Left lung (tissue), 10 donors: ENCODE data around the gene KCNB1. TPM values are rescaled to one million over a fixed set of nuclear protein-coding genes. Genes with fewer than 3 reads are reported as not detected.

ENCODE experiments used
- ATAC-seq: fragments of 200-7000 bp; cut with Tn5 transposase; one replicate; pipeline ENCODE4 v1.9.1; 2020; ENCODE audit warnings: moderate library complexity
- DNase-seq, 4 donors: peaks; one replicate each; pipeline ENCODE4 v3.0.0-alpha.2; 2013 to 2020
- H3K27ac ChIP-seq, 2 donors: fragments of 200-600 bp; sonication (generic) in 1 of 2; one replicate each; pipeline versions ENCODE4 v1.5.0 to v1.8.0; 2020 to 2021
- H3K27me3 ChIP-seq, 2 donors: fragments of 200-600 bp; sonication (generic) in 1 of 2; one replicate each; pipeline versions ENCODE4 v1.5.0 to v1.8.0; 2020 to 2021
- H3K36me3 ChIP-seq, 2 donors: fragments of 200-600 bp; sonication (generic) in 1 of 2; one replicate each; pipeline versions ENCODE4 v1.5.0 to v1.8.0; 2020 to 2021
- H3K4me1 ChIP-seq, 2 donors: fragments of 200-600 bp; one replicate each; pipeline ENCODE4 v1.8.0; 2021
- H3K4me3 ChIP-seq, 2 donors: fragments of 200-600 bp; sonication (generic) in 1 of 2; one replicate each; pipeline versions ENCODE4 v1.5.0 to v1.8.0; 2020 to 2021; ENCODE audit warnings: mild to moderate bottlenecking in 1 of 2
- H3K9me3 ChIP-seq, 2 donors: fragments of 200-600 bp; sonication (generic) in 1 of 2; one replicate each; pipeline versions ENCODE4 v1.5.0 to v1.8.0; 2020 to 2021
- CTCF ChIP-seq, 2 donors: fragments of 200-600 bp; sonication (generic) in 1 of 2; IDR thresholded peaks; one replicate each; pipeline versions ENCODE4 v1.5.0 to v1.8.0; 2021; ENCODE audit warnings: antibody characterized with exemption in 2 of 2
- intact Hi-C, 2 donors: fragments of 100-400 bp; cut with DNase I; formaldehyde crosslinking; loops; one replicate each; pipeline versions ENCODE4 v1.11.2 to v1.14.2; 2022
- polyA plus RNA-seq, 6 donors: library from polyadenylated mRNA; unstranded; fragments of 120-200 nt; gene quantifications; one replicate each; pipeline ENCODE4 v1.2.1, GENCODE V29; 2013; ENCODE audit not compliant: insufficient read length in 6 of 6
- total RNA-seq, 2 donors: library from RNA; stranded (reverse); fragmentation: NEBNext Ultra II Directional; extraction: Animal tissue kit (Norgen Biotek cat#: 25700); gene quantifications; one replicate each; pipeline ENCODE4 v1.2.1, GENCODE V29; 2021
- donor health status: DM: no; HTN: yes; CAD: no.
- donor health status: DM: no; HTN: no; CAD: no.

Gene KCNB1
- total and polyA plus RNA-seq, 8 donors, result 0.26 to 1.2 (median 0.44) TPM

GRCh38 chr20:49479785-49480184 is 2.7 kb downstream of the KCNB1 start:
- Histone ChIP-seq H3K27me3 (peaks cover 26 to 93% of the 10 kb centered on the region in 2 donors), H3K4me1 (peaks cover 0 to 18% of the 10 kb centered on the region in 2 donors), H3K27ac (no peak overlapping the region), H3K4me3 (no peak overlapping the region), H3K9me3 (no peaks in the 10 kb centered on the region), H3K36me3 (no peaks in the 10 kb centered on the region)
- TF ChIP-seq CTCF (IDR thresholded peaks at IDR 0.05), result no peak
- DNase-seq (no peak), ATAC-seq (no peak)
- intact Hi-C loops, result loop anchor here in 1 of 2 donors (10.0 kb wide), 1 partner anchor 145 kb away; no protein-coding TSS in a partner anchor

GRCh38 chr20:49478754-49479689 is 3.4 kb downstream of the KCNB1 start:
- Histone ChIP-seq H3K27ac (no peak overlapping the region), H3K4me3 (no peak overlapping the region), H3K36me3 (no peaks in the 10 kb centered on the region), H3K9me3 (no peaks in the 10 kb centered on the region), H3K27me3 (peaks cover 19 to 85% of the 10 kb centered on the region in 2 donors), H3K4me1 (peaks cover 0 to 11% of the 10 kb centered on the region in 2 donors)
- DNase-seq (no peak), ATAC-seq (no peak)
- intact Hi-C loops, result no loop called here
- TF ChIP-seq CTCF (IDR thresholded peaks at IDR 0.05), result no peak

- no peaks in the 10 kb centered on the region for H3K9me3 ChIP-seq
- H3K4me3 ChIP-seq, result no peak overlapping the region
- H3K36me3 ChIP-seq, result no peaks in the 10 kb centered on the region
- peaks cover 0 to 7% of the 10 kb centered on the region in 2 donors for H3K4me1 ChIP-seq
- intact Hi-C loops, result no loop called here
- H3K27ac ChIP-seq, result no peak overlapping the region
- H3K27me3 ChIP-seq, result peaks cover 15 to 77% of the 10 kb centered on the region in 2 donors
- no peak for DNase-seq
- no peak for ATAC-seq
- no peak for TF ChIP-seq CTCF (IDR thresholded peaks at IDR 0.05)
These were observed 4.2 kb downstream of the KCNB1 start for GRCh38 chr20:49478266-49478665.

GRCh38 chr20:49477200-49477599 is 5.3 kb downstream of the KCNB1 start:
- no peak for TF ChIP-seq CTCF (IDR thresholded peaks at IDR 0.05)
- Histone ChIP-seq H3K27me3 (peaks cover 4 to 67% of the 10 kb centered on the region in 2 donors), H3K4me1 (peaks cover 0 to under 1% of the 10 kb centered on the region in 2 donors), H3K4me3 (no peak overlapping the region), H3K27ac (no peak overlapping the region), H3K9me3 (no peaks in the 10 kb centered on the region), H3K36me3 (no peaks in the 10 kb centered on the region)
- DNase-seq (no peak), ATAC-seq (no peak)
- intact Hi-C loops, result no loop called here

- intact Hi-C loops, result no loop called here
These were observed 6.5 kb downstream of the KCNB1 start for GRCh38 chr20:49476016-49476355.

More at GRCh38 chr20:49476016-49476355, 6.5 kb downstream of the KCNB1 start:
- TF ChIP-seq CTCF (IDR thresholded peaks at IDR 0.05), result no peak
- Histone ChIP-seq H3K9me3 (no peaks in the 10 kb centered on the region), H3K27me3 (peaks cover 0 to 60% of the 10 kb centered on the region in 2 donors), H3K27ac (no peak overlapping the region), H3K4me1 (no peaks in the 10 kb centered on the region), H3K4me3 (no peak overlapping the region), H3K36me3 (no peaks in the 10 kb centered on the region)
- no peak for ATAC-seq
- no peak for DNase-seq
